Endothelial cell of umbilical vein (primary cell): ENCODE measurements around the gene SEC24C. TPM values are rescaled to one million over a fixed set of nuclear protein-coding genes. Genes with fewer than 3 reads are reported as not detected.

Experiments used
- BruUV-seq: library from RNA; stranded (reverse); fragments of 400-500 nt; replicated peaks from 2 replicates; lab custom pipeline; 2021; lab: Mats Ljungman, UMichigan
- CTCF ChIA-PET: fragments of 300-600, 350-600 bp; sonication (Branson Sonifier 250); formaldehyde crosslinking; loops from one replicate; lab custom pipeline; 2021; ENCODE audit warnings: antibody characterized with exemption, inconsistent platforms; lab: Charles Lee
- POLR2A ChIA-PET: fragments of 300-600, 350-600 bp; sonication (Branson Sonifier 250); formaldehyde crosslinking; loops from one replicate; lab custom pipeline; 2021; ENCODE audit warnings: antibody characterized with exemption, inconsistent platforms; lab: Charles Lee
- DNase-seq: peaks from one replicate; pipeline ENCODE4 v3.0.0-alpha.2; 2011; ENCODE audit warnings: low read depth, low spot score
- FAIRE-seq: peaks from 2 replicates; lab custom pipeline; 2011; peaks lifted over from hg19 to GRCh38; lab: Jason Lieb, UNC
- H2AFZ ChIP-seq: 2 replicates; pipeline ENCODE4 v1.6.0; 2012; ENCODE audit warnings: low read depth, low read length, control low read depth, inconsistent platforms
- H3K27ac ChIP-seq: 2 replicates; pipeline ENCODE4 v1.5.1; 2011; ENCODE audit warnings: low read depth, mild to moderate bottlenecking, control low read depth, low read length, moderate library complexity; ENCODE audit not compliant: insufficient read depth
- H3K27me3 ChIP-seq, 2 experiments: 2 replicates each; pipeline versions ENCODE4 v1.6.0 to v1.6.1; 2011; ENCODE audit warnings: low read length in 2 of 2, mixed read lengths in 1 of 2; ENCODE audit not compliant: control insufficient read depth in 2 of 2, insufficient read depth in 2 of 2
- H3K36me3 ChIP-seq, 2 experiments: 2 replicates in 1 of 2; 3 replicates in 1 of 2; pipeline ENCODE4 v1.5.1; 2011; ENCODE audit warnings: low read length in 2 of 2, mild to moderate bottlenecking in 1 of 2, moderate library complexity in 1 of 2; ENCODE audit not compliant: control insufficient read depth in 2 of 2, insufficient read depth in 2 of 2; ENCODE audit errors: extremely low read depth in 1 of 2
- H3K4me1 ChIP-seq: 3 replicates; pipeline ENCODE4 v1.5.1; 2011; ENCODE audit warnings: mild to moderate bottlenecking, low read length; ENCODE audit not compliant: control insufficient read depth, insufficient read depth; ENCODE audit errors: extremely low read depth
- H3K4me2 ChIP-seq: 2 replicates; pipeline ENCODE4 v1.6.1; 2011; ENCODE audit warnings: low read length, control low read depth, mixed read lengths; ENCODE audit not compliant: insufficient read depth
- H3K4me3 ChIP-seq, 3 experiments: fragments of 200-600 bp in 1 of 3; sonication (generic), shearing (Covaris generic) in 1 of 3; replicated peaks in 1 of 3; 2 replicates each; pipeline ENCODE4 v1.5.1; 2011 to 2016; ENCODE audit warnings: control low read depth in 3 of 3, low read length in 3 of 3, mild to moderate bottlenecking in 2 of 3, inconsistent platforms in 1 of 3, low read depth in 1 of 3, moderate library complexity in 1 of 3; ENCODE audit not compliant: insufficient read depth in 1 of 3
- H3K79me2 ChIP-seq: 2 replicates; pipeline ENCODE4 v1.6.0; 2012; ENCODE audit warnings: low read length, inconsistent platforms; ENCODE audit not compliant: control insufficient read depth, insufficient read depth
- H3K9ac ChIP-seq: replicated peaks from 2 replicates; pipeline ENCODE3; 2011; ENCODE audit warnings: low read length, control low read depth; ENCODE audit not compliant: insufficient read depth; ENCODE audit errors: extremely low read depth
- H3K9me1 ChIP-seq: replicated peaks from 3 replicates; pipeline ENCODE4 v1.6.0; 2011; ENCODE audit warnings: mild to moderate bottlenecking, low read length; ENCODE audit not compliant: control insufficient read depth, insufficient read depth; ENCODE audit errors: extremely low read depth
- H3K9me3 ChIP-seq: replicated peaks from 2 replicates; pipeline ENCODE4 v1.5.1; 2012; ENCODE audit warnings: low read length, inconsistent platforms; ENCODE audit not compliant: control insufficient read depth, insufficient read depth
- H4K20me1 ChIP-seq: replicated peaks from 2 replicates; pipeline ENCODE3; 2011; ENCODE audit warnings: mild to moderate bottlenecking, low read length; ENCODE audit not compliant: control insufficient read depth, insufficient read depth; ENCODE audit errors: extremely low read depth
- CTCF ChIP-seq, 2 donors: IDR thresholded peaks; 1 replicate in 1 of 2; 2 replicates in 1 of 2; pipeline ENCODE4 v1.5.1; 2011; ENCODE audit warnings: low read length in 2 of 2, mild to moderate bottlenecking in 2 of 2, moderate library complexity in 2 of 2, control low read depth in 1 of 2, inconsistent platforms in 1 of 2, low read depth in 1 of 2; ENCODE audit not compliant: insufficient read depth in 1 of 2; ENCODE audit errors: extremely low read depth in 1 of 2
- EZH2 ChIP-seq: IDR thresholded peaks from 2 replicates; pipeline ENCODE4 v1.6.1; 2012; ENCODE audit warnings: borderline replicate concordance, low read depth, mild to moderate bottlenecking, moderate library complexity, low read length, inconsistent platforms; ENCODE audit not compliant: severe bottlenecking
- FOS ChIP-seq: IDR thresholded peaks from 2 replicates; pipeline ENCODE4 v1.6.1; 2011; ENCODE audit warnings: mild to moderate bottlenecking, low read length, moderate library complexity, borderline replicate concordance; ENCODE audit not compliant: insufficient read depth
- GATA2 ChIP-seq: IDR thresholded peaks from 2 replicates; pipeline ENCODE4 v1.7.0; 2011; ENCODE audit warnings: low read depth, mild to moderate bottlenecking, moderate library complexity, mixed read lengths, low read length; ENCODE audit not compliant: insufficient read length, insufficient read depth
- JUN ChIP-seq: IDR thresholded peaks from 2 replicates; pipeline ENCODE4 v1.6.1; 2011; ENCODE audit warnings: borderline replicate concordance, low read depth; ENCODE audit not compliant: insufficient read length, insufficient read depth
- MAX ChIP-seq: IDR thresholded peaks from 2 replicates; pipeline ENCODE4 v1.6.1; 2011; ENCODE audit not compliant: insufficient read depth, insufficient read length
- MYC ChIP-seq: IDR thresholded peaks from one replicate; pipeline ENCODE4 v1.6.1; 2011; ENCODE audit warnings: mild to moderate bottlenecking, low read depth, low read length
- POLR2A ChIP-seq: IDR thresholded peaks from 2 replicates; pipeline ENCODE4 v1.6.1; 2012; ENCODE audit warnings: low read depth, mild to moderate bottlenecking, control low read depth, low read length
- POLR2AphosphoS5 ChIP-seq: IDR thresholded peaks from 2 replicates; pipeline ENCODE4 v1.6.1; 2012; ENCODE audit warnings: low read depth, mild to moderate bottlenecking, control low read depth, low read length, moderate library complexity; ENCODE audit not compliant: insufficient read depth
- dilution Hi-C: fragments of 300-500 bp; cut with MboI; formaldehyde crosslinking; loops from one replicate; pipeline ENCODE4 v1.15.0; 2019; ENCODE audit warnings: low sequenced_read_pairs; ENCODE audit not compliant: extremely low pct_ligation_motif_present
- intact Hi-C: fragments of 100-400 bp; cut with micrococcal nuclease; formaldehyde crosslinking; loops from one replicate; pipeline ENCODE4 v1.10.0; 2022
- polyA plus RNA-seq, 4 experiments: library from polyadenylated mRNA; depleted of rRNA in 3 of 4; stranded (reverse) in 3 of 4; unstranded in 1 of 4; fragments of >200 nt; gene quantifications; 2 replicates each; pipeline versions ENCODE4 v1.2.1 to v1.2.3, GENCODE V29; 2011 to 2012; ENCODE audit warnings: missing spikeins in 1 of 4
- total RNA-seq: library from RNA; stranded (reverse); gene quantifications from 2 replicates; pipeline ENCODE4 v1.2.3, GENCODE V29; 2021

SEC24C gene
- total and polyA plus RNA-seq, 2 donors (not counting 3 experiments of a cell fraction or from before 2014, with no cell fraction given), result 95.5 to 108 TPM

DNA sequence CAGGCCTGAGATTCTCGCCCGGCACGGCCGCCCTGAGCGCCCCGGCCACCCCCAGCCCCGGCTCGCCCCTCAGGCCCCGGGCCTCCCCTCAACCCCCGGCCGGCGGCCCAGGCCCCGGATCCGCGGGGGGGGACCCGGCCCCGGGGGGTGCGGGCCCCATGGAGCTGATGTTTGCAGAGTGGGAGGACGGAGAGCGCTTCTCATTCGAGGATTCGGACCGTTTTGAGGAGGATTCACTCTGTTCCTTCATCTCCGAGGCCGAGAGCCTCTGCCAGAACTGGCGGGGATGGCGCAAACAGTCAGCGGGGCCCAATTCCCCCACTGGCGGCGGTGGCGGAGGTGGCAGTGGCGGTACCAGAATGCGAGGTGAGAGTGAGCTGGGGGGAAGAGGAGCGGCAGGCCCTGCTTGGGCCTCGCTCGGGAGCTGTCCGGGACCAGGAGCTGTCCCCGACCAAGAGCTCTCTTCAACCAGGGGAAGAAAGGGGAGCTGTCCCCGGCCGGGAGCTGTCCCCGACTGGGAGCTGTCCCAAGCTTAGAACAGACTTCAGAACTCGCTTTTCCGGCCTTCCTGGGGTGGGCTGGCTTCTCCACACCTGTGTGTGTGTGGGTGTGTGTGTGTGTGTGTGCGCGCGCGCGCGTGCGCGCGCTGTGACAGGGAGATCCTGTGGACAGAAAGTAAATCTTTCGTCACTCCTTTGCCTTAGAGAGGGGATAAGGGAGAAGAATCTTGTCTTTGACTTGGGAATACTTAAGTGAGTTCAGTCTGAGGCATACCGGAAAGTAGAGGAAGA, 41.7 kb downstream of the SEC24C start:
- Histone ChIP-seq H3K4me2 (peak overlapping the region; percentile 92), H3K27ac (peak overlapping the region; percentile 46), H2AFZ (peak overlapping the region; percentile 56), H3K9ac (peak overlapping the region; percentile 64), H3K4me3 (peak overlapping the region; percentile 51 to 73 (median 68)), H4K20me1 (peaks cover 6% of the 10 kb centered on the region), H3K9me3 (no peaks in the 10 kb centered on the region), H3K79me2 (peaks cover 50% of the 10 kb centered on the region), H3K27me3 (no peaks in the 10 kb centered on the region), H3K9me1 (no peaks in the 10 kb centered on the region), H3K36me3 (peaks cover 2 to 17% of the 10 kb centered on the region in 2 experiments), H3K4me1 (peaks cover 27% of the 10 kb centered on the region)
- TF ChIP-seq CTCF (IDR thresholded peaks at IDR 0.05; ENCODE audit: extremely low read depth in 1 of 2, insufficient read depth in 1 of 2, low read depth in 1 of 2, low read length in 2 of 2), result no peak
- TF ChIP-seq MYC, result no peak
- TF ChIP-seq FOS, result no peak
- TF ChIP-seq POLR2AphosphoS5, result no peak
- no peak for TF ChIP-seq JUN
- no peak for TF ChIP-seq GATA2
- TF ChIP-seq POLR2A, result no peak
- TF ChIP-seq EZH2, result no peak
- TF ChIP-seq MAX, result no peak
- intact Hi-C loops (loop anchor here (1.0 kb wide), 2 partner anchors 14 to 25 kb away; partner anchors contain the start of gene NDST2), dilution Hi-C loops (no loop called here)
- TSS peak; percentile 4 for BruUV-seq
- FAIRE-seq (peak; percentile 4), DNase-seq (peak; percentile 66)
- CTCF ChIA-PET, result interaction anchor here (0.5 to 1.6 kb wide), 7 partner anchors 9 to 93 kb away, joined by 3 to 11 read pairs (median 3); no protein-coding TSS in a partner anchor
- POLR2A ChIA-PET, result interaction anchor here (0.7 kb wide), 1 partner anchor 22 kb away, joined by 3 read pairs; no protein-coding TSS in a partner anchor
